ENCODE results near the gene JAZF1.

JAZF1 gene

GRCh38 chr7:28180364-28181147, at the start of gene JAZF1:
JAZF1 (minus strand) TSS chr7:28180795.
- DNase-seq: peak; percentile 85

- DNase-seq: no peak
Measured at GRCh38 chr7:28230261-28230660, 49.7 kb upstream of the JAZF1 start.

GRCh38 chr7:28228396-28228795, 47.8 kb upstream of the JAZF1 start:
- no peak for DNase-seq

- no peak for DNase-seq
Measured at GRCh38 chr7:28226003-28226402, 45.4 kb upstream of the JAZF1 start.

- peak; percentile 96 for DNase-seq
Measured at GRCh38 chr7:28225576-28225975, 45.0 kb upstream of the JAZF1 start.

GRCh38 chr7:28224675-28225074, 44.1 kb upstream of the JAZF1 start:
- peak; percentile 87 for DNase-seq

- DNase-seq: no peak
Measured at GRCh38 chr7:28224172-28224571, 43.6 kb upstream of the JAZF1 start.

GRCh38 chr7:28222636-28223035, 42.0 kb upstream of the JAZF1 start:
- no peak for DNase-seq

- no peak for DNase-seq
Measured at GRCh38 chr7:28219793-28220192, 39.2 kb upstream of the JAZF1 start.

- peak; percentile 79 for DNase-seq
Measured at GRCh38 chr7:28217143-28217542, 36.5 kb upstream of the JAZF1 start.

GRCh38 chr7:28211006-28211405, 30.4 kb upstream of the JAZF1 start:
- DNase-seq: no peak

- DNase-seq: no peak
Measured at GRCh38 chr7:28208506-28208905, 27.9 kb upstream of the JAZF1 start.

- DNase-seq: no peak
Measured at GRCh38 chr7:28207486-28208158, 27.0 kb upstream of the JAZF1 start.

GRCh38 chr7:28205506-28205905, 24.9 kb upstream of the JAZF1 start:
- no peak for DNase-seq

- no peak for DNase-seq
Measured at GRCh38 chr7:28203508-28204240, 23.1 kb upstream of the JAZF1 start.

- DNase-seq: no peak
Measured at GRCh38 chr7:28202222-28202621, 21.6 kb upstream of the JAZF1 start.

GRCh38 chr7:28201131-28201530, 20.5 kb upstream of the JAZF1 start:
- peak; percentile 87 for DNase-seq

- DNase-seq: no peak
Measured at GRCh38 chr7:28200598-28200997, 20.0 kb upstream of the JAZF1 start.

GRCh38 chr7:28199021-28199510, 18.5 kb upstream of the JAZF1 start:
- DNase-seq: no peak

GRCh38 chr7:28195910-28196620, 15.5 kb upstream of the JAZF1 start:
- DNase-seq: no peak

- no peak for DNase-seq
Measured at GRCh38 chr7:28192786-28193585, 12.4 kb upstream of the JAZF1 start.

GRCh38 chr7:28191751-28192150, 11.2 kb upstream of the JAZF1 start:
- DNase-seq: no peak
